HepG2 (cell line): ENCODE results near the gene CACNA1D. TPM values are rescaled to one million over a fixed set of nuclear protein-coding genes. Genes with fewer than 3 reads are reported as not detected.

ENCODE experiments used
- ATAC-seq: fragments of 200-7000 bp; cut with Tn5 transposase; 3 replicates; pipeline ENCODE4 v1.9.1; 2020; ENCODE audit warnings: mild to moderate bottlenecking, moderate library complexity
- BruUV-seq: library from RNA; stranded (reverse); fragments of 400-500 nt; replicated peaks from 2 replicates; lab custom pipeline; 2021; lab: Mats Ljungman, UMichigan
- CTCF ChIA-PET: fragments of 300-600 bp; formaldehyde crosslinking; extraction: SDS; loops from one replicate; lab custom pipeline; 2021; ENCODE audit warnings: low total read pairs, inconsistent platforms, low intra/inter-chr PET ratio; lab: Yijun Ruan, JAX
- POLR2A ChIA-PET: fragments of 350-600 bp; sonication (Branson Sonifier 250); formaldehyde crosslinking; loops from one replicate; lab custom pipeline; 2020; ENCODE audit warnings: antibody characterized with exemption, inconsistent platforms; lab: Yijun Ruan, JAX
- DNase-seq: peaks from one replicate; pipeline ENCODE4 v3.0.0-alpha.2; 2015; ENCODE audit warnings: low spot score
- FAIRE-seq: peaks from 3 replicates; lab custom pipeline; 2011; peaks lifted over from hg19 to GRCh38; lab: Jason Lieb, UNC
- H2AFZ ChIP-seq: one replicate; pipeline ENCODE4 v1.6.1; 2011; ENCODE audit warnings: low read length, inconsistent platforms
- H3K27ac ChIP-seq: fragments of 300-600 bp; 3 replicates; pipeline ENCODE4 v1.8.0; 2011; ENCODE audit warnings: mixed run types, mild to moderate bottlenecking, mixed read lengths, low read length, inconsistent platforms; ENCODE audit not compliant: insufficient read depth; ENCODE audit errors: extremely low read length
- H3K27me3 ChIP-seq, 2 experiments: fragments of 200-600 bp in 1 of 2; 2 replicates in 1 of 2; 3 replicates in 1 of 2; pipeline versions ENCODE4 v1.6.0 to v1.8.0; 2011; ENCODE audit warnings: low read length in 2 of 2, mild to moderate bottlenecking in 2 of 2, moderate library complexity in 2 of 2, inconsistent platforms in 1 of 2; ENCODE audit not compliant: insufficient read depth in 2 of 2, control insufficient read depth in 1 of 2
- H3K36me3 ChIP-seq, 2 experiments: fragments of 200-600 bp in 1 of 2; replicated peaks in 1 of 2; 2 replicates in 1 of 2; 3 replicates in 1 of 2; pipeline versions ENCODE4 v1.5.1 to v1.8.0; 2011; ENCODE audit warnings: low read length in 2 of 2, inconsistent platforms in 1 of 2; ENCODE audit not compliant: insufficient read depth in 2 of 2, control insufficient read depth in 1 of 2
- H3K4me1 ChIP-seq: 2 replicates; pipeline ENCODE4 v1.5.1; 2012; ENCODE audit warnings: low read length, inconsistent platforms; ENCODE audit not compliant: insufficient read depth
- H3K4me2 ChIP-seq: 2 replicates; pipeline ENCODE4 v1.6.0; 2011; ENCODE audit warnings: low read depth, low read length, inconsistent platforms
- H3K4me3 ChIP-seq, 3 experiments: fragments of 200-600 bp in 1 of 3; sonication (generic), shearing (Covaris generic) in 1 of 3; replicated peaks in 1 of 3; 2 replicates each; pipeline ENCODE4 v1.5.1; 2011 to 2016; ENCODE audit warnings: low read length in 3 of 3, inconsistent platforms in 2 of 3, low read depth in 2 of 3, mild to moderate bottlenecking in 2 of 3, control low read depth in 1 of 3, mixed read lengths in 1 of 3; ENCODE audit not compliant: insufficient read depth in 1 of 3
- H3K79me2 ChIP-seq: one replicate; pipeline ENCODE4 v1.6.1; 2011; ENCODE audit warnings: low read length, inconsistent platforms; ENCODE audit not compliant: insufficient read depth
- H3K9ac ChIP-seq: 2 replicates; pipeline ENCODE4 v1.6.0; 2011; ENCODE audit warnings: mild to moderate bottlenecking, low read depth, low read length, inconsistent platforms; ENCODE audit not compliant: insufficient read depth
- H3K9me3 ChIP-seq: 2 replicates; pipeline ENCODE4 v1.5.1; 2012; ENCODE audit warnings: mild to moderate bottlenecking, low read length
- H4K20me1 ChIP-seq: 2 replicates; pipeline ENCODE4 v1.6.0; 2011; ENCODE audit warnings: inconsistent platforms, mild to moderate bottlenecking, low read length, moderate library complexity; ENCODE audit not compliant: insufficient read depth
- EZH2 ChIP-seq: conservative IDR thresholded peaks from 2 replicates; pipeline ENCODE4 v1.6.1; 2012; ENCODE audit warnings: mild to moderate bottlenecking, low read depth, low read length, moderate library complexity
- SMYD3 ChIP-seq: sonication (generic); formaldehyde crosslinking; IDR thresholded peaks from 2 replicates; pipeline ENCODE4 v1.8.1; 2023; ENCODE audit warnings: mild to moderate bottlenecking, missing genetic modification reagents
- ZNF558 ChIP-seq: sonication (generic); formaldehyde crosslinking; IDR thresholded peaks from 2 replicates; pipeline ENCODE4 v1.9.0; 2022; ENCODE audit warnings: mild to moderate bottlenecking, missing genetic modification reagents, borderline replicate concordance
- ZNF839 ChIP-seq: sonication (generic); formaldehyde crosslinking; IDR thresholded peaks from 2 replicates; pipeline ENCODE4 v1.4.0; 2020; ENCODE audit warnings: missing genetic modification reagents, mild to moderate bottlenecking, borderline replicate concordance
- ZSCAN9 ChIP-seq: IDR thresholded peaks from 2 replicates; pipeline ENCODE4 v1.6.1; 2016; ENCODE audit warnings: borderline replicate concordance
- WGBS: methylation state at CpG from one replicate; pipeline ENCODE4 v1.1.6; 2017; ENCODE audit warnings: low lambda C conversion rate; 5-methylcytosine and 5-hydroxymethylcytosine counted together
- in situ Hi-C: cut with HindIII; loops from 2 replicates; pipeline ENCODE4 v1.10.0; 2017; ENCODE audit warnings: low pct_unique_long_range_greater_than_20kb; ENCODE audit not compliant: extremely low pct_ligation_motif_present
- intact Hi-C: fragments of 100-400 bp; cut with micrococcal nuclease; formaldehyde crosslinking; loops from one replicate; pipeline ENCODE4 v1.10.0; 2022; ENCODE audit not compliant: unreplicated experiment
- polyA plus RNA-seq, 8 experiments: library from polyadenylated mRNA; depleted of rRNA in 3 of 8; stranded (reverse) in 7 of 8; unstranded in 1 of 8; fragments of >200 nt; fragmentation: Illumina TruSeq in 4 of 8; extraction: Trizol in 4 of 8; gene quantifications; 2 replicates each; pipeline versions ENCODE4 v1.2.1 to v1.2.3, GENCODE V29; 2011 to 2016; ENCODE audit warnings: low read depth in 4 of 8, missing spikeins in 1 of 8, mixed read lengths in 1 of 8; ENCODE audit not compliant: insufficient read depth in 1 of 8
- total RNA-seq, 5 experiments: library from RNA; depleted of rRNA; stranded (reverse); fragments of >200 nt; fragmentation: Illumina TruSeq; extraction: Trizol; gene quantifications; 2 replicates each; pipeline ENCODE4 v1.2.3, GENCODE V29; 2016; ENCODE audit warnings: low read depth in 1 of 5
- TF ChIP-seq, protein P1 (sequence below): sonication (generic); formaldehyde crosslinking; IDR thresholded peaks from 2 replicates; pipeline ENCODE4 v1.5.0; 2020; ENCODE audit warnings: mild to moderate bottlenecking, missing genetic modification reagents, borderline replicate concordance
- TF ChIP-seq, protein P2 (sequence below): sonication (generic); formaldehyde crosslinking; IDR thresholded peaks from 2 replicates; pipeline ENCODE4 v1.4.0; 2020; ENCODE audit warnings: missing genetic modification reagents, borderline replicate concordance

The CACNA1D gene
- total and polyA plus RNA-seq, 2 of the 13 experiments (the other 11 are each of a cell fraction or from before 2014, with no cell fraction given), result 0.26 to 0.38 TPM

DNA sequence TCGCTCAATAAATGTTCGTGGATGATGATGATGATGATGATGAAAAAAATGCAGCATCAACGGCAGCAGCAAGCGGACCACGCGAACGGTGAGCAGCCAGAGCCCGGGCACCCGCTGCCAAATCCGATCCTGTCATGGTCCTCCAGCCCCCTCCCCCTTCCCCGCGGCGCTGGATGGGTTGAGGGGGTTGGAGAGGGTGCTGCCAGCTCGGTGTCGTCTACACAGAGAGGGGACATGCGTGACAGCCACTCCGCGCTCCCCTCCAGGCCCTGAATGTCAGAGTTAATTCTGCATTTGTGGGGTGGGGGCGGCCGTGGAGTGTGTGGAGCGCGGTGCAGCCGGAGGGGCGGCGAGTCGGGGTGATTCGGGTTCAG, 722 bp downstream of the CACNA1D start:
- peak overlapping the region in 1 of 3 experiments; percentile 45; a peak in 1 of 6 replicates for H3K4me3 ChIP-seq
- no peak for TF ChIP-seq SMYD3 (CRISPR knock-in tag)
- TF ChIP-seq ZSCAN9 (CRISPR knock-in tag), result no peak
- TF ChIP-seq ZNF839, result no peak
- TF ChIP-seq, protein P1, sequence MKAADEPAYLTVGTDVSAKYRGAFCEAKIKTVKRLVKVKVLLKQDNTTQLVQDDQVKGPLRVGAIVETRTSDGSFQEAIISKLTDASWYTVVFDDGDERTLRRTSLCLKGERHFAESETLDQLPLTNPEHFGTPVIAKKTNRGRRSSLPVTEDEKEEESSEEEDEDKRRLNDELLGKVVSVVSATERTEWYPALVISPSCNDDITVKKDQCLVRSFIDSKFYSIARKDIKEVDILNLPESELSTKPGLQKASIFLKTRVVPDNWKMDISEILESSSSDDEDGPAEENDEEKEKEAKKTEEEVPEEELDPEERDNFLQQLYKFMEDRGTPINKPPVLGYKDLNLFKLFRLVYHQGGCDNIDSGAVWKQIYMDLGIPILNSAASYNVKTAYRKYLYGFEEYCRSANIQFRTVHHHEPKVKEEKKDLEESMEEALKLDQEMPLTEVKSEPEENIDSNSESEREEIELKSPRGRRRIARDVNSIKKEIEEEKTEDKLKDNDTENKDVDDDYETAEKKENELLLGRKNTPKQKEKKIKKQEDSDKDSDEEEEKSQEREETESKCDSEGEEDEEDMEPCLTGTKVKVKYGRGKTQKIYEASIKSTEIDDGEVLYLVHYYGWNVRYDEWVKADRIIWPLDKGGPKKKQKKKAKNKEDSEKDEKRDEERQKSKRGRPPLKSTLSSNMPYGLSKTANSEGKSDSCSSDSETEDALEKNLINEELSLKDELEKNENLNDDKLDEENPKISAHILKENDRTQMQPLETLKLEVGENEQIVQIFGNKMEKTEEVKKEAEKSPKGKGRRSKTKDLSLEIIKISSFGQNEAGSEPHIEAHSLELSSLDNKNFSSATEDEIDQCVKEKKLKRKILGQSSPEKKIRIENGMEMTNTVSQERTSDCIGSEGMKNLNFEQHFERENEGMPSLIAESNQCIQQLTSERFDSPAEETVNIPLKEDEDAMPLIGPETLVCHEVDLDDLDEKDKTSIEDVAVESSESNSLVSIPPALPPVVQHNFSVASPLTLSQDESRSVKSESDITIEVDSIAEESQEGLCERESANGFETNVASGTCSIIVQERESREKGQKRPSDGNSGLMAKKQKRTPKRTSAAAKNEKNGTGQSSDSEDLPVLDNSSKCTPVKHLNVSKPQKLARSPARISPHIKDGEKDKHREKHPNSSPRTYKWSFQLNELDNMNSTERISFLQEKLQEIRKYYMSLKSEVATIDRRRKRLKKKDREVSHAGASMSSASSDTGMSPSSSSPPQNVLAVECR (CRISPR knock-in tag), result 0 out of 2 replicates have a peak, but pooled peaks have one; percentile 23
- 0 out of 2 replicates have a peak, but pooled peaks have one; percentile 43 for TF ChIP-seq EZH2
- TF ChIP-seq ZNF558, result no peak
- TF ChIP-seq, protein P2, sequence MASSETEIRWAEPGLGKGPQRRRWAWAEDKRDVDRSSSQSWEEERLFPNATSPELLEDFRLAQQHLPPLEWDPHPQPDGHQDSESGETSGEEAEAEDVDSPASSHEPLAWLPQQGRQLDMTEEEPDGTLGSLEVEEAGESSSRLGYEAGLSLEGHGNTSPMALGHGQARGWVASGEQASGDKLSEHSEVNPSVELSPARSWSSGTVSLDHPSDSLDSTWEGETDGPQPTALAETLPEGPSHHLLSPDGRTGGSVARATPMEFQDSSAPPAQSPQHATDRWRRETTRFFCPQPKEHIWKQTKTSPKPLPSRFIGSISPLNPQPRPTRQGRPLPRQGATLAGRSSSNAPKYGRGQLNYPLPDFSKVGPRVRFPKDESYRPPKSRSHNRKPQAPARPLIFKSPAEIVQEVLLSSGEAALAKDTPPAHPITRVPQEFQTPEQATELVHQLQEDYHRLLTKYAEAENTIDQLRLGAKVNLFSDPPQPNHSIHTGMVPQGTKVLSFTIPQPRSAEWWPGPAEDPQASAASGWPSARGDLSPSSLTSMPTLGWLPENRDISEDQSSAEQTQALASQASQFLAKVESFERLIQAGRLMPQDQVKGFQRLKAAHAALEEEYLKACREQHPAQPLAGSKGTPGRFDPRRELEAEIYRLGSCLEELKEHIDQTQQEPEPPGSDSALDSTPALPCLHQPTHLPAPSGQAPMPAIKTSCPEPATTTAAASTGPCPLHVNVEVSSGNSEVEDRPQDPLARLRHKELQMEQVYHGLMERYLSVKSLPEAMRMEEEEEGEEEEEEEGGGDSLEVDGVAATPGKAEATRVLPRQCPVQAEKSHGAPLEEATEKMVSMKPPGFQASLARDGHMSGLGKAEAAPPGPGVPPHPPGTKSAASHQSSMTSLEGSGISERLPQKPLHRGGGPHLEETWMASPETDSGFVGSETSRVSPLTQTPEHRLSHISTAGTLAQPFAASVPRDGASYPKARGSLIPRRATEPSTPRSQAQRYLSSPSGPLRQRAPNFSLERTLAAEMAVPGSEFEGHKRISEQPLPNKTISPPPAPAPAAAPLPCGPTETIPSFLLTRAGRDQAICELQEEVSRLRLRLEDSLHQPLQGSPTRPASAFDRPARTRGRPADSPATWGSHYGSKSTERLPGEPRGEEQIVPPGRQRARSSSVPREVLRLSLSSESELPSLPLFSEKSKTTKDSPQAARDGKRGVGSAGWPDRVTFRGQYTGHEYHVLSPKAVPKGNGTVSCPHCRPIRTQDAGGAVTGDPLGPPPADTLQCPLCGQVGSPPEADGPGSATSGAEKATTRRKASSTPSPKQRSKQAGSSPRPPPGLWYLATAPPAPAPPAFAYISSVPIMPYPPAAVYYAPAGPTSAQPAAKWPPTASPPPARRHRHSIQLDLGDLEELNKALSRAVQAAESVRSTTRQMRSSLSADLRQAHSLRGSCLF (CRISPR knock-in tag), result no peak
- TF ChIP-seq, all 625 proteins: peak for 2
- H3K27ac ChIP-seq, result no peak overlapping the region
- DNase-seq (no peak), FAIRE-seq (no peak), ATAC-seq (no peak)
- no peaks in the 10 kb centered on the region for H3K79me2 ChIP-seq
- ChIA-PET POLR2A (interaction anchor here (3.8 kb wide), 1 partner anchor 16 kb away, joined by 23 read pairs; no protein-coding TSS in a partner anchor), CTCF (no interaction called here)
- H3K4me2 ChIP-seq, result peak overlapping the region; percentile 51; the same call in 1 of the 2 replicates
- in situ Hi-C loops (loop anchor here (10.0 kb wide), 1 partner anchor 120 kb away; no protein-coding TSS in a partner anchor), intact Hi-C loops (no loop called here)
- peaks cover 4 to 25% of the 10 kb centered on the region in 2 experiments; a peak in 3 of 5 replicates for H3K27me3 ChIP-seq
- no peaks in the 10 kb centered on the region for H4K20me1 ChIP-seq
- H3K9ac ChIP-seq, result no peak overlapping the region
- no peak overlapping the region for H2AFZ ChIP-seq
- H3K9me3 ChIP-seq, result no peaks in the 10 kb centered on the region
- peaks cover 40% of the 10 kb centered on the region for H3K4me1 ChIP-seq
- 59% methylated on average over 22 of the region's 27 CpGs for WGBS
- BruUV-seq, result no TSS peak
- H3K36me3 ChIP-seq, result no peaks in the 10 kb centered on the region
